HEK293 (cell line): Measurements from ENCODE around the gene NXPH2.

ENCODE experiments used
- CTCF ChIA-PET: fragments of 350-600 bp; formaldehyde crosslinking; extraction: SDS; loops from one replicate; lab custom pipeline; 2021; ENCODE audit warnings: antibody characterized with exemption; lab: Yijun Ruan, JAX
- POLR2A ChIA-PET: fragments of 300-600 bp; formaldehyde crosslinking; extraction: SDS; loops from one replicate; lab custom pipeline; 2020; ENCODE audit warnings: antibody characterized with exemption, inconsistent platforms; lab: Yijun Ruan, JAX
- H3K27ac ChIP-seq: fragments of 200-500 bp; sonication (Bioruptor generic); 2 replicates; pipeline ENCODE4 v1.5.1; 2014; ENCODE audit warnings: low read depth, low read length, control low read depth, inconsistent platforms; ENCODE audit errors: extremely low read depth
- H3K36me3 ChIP-seq, 2 experiments: fragments of 200-500 bp in 1 of 2; sonication (Bioruptor generic) in 1 of 2; 1 replicate in 1 of 2; 2 replicates in 1 of 2; pipeline ENCODE4 v1.5.1; 2014 to 2017; ENCODE audit warnings: inconsistent platforms in 2 of 2, low read length in 2 of 2; ENCODE audit not compliant: control insufficient read depth in 2 of 2, insufficient read depth in 1 of 2
- H3K4me1 ChIP-seq: fragments of 200-500 bp; sonication (Bioruptor generic); 2 replicates; pipeline ENCODE4 v1.5.1; 2014; ENCODE audit warnings: mild to moderate bottlenecking, low read length, inconsistent platforms; ENCODE audit not compliant: control insufficient read depth, insufficient read depth
- H3K4me3 ChIP-seq: 2 replicates; pipeline ENCODE4 v1.5.1; 2011; ENCODE audit warnings: low read depth, mild to moderate bottlenecking, control low read depth, low read length, moderate library complexity
- H3K9me3 ChIP-seq: fragments of 200-500 bp; sonication (Bioruptor generic); 2 replicates; pipeline ENCODE4 v1.5.1; 2014; ENCODE audit warnings: low read depth, low read length, inconsistent platforms; ENCODE audit not compliant: control insufficient read depth, insufficient read depth
- BCL11A ChIP-seq: fragments of 450-650 bp; formaldehyde crosslinking; IDR thresholded peaks from 2 replicates; pipeline ENCODE4 v1.5.1; 2016; ENCODE audit warnings: low read depth, missing biosample characterization, missing genetic modification characterization
- BCL6B ChIP-seq: fragments of 450-650 bp; formaldehyde crosslinking; IDR thresholded peaks from 2 replicates; pipeline ENCODE4 v1.5.1; 2017; ENCODE audit warnings: missing biosample characterization, missing genetic modification characterization
- FEZF1 ChIP-seq: fragments of 450-650 bp; formaldehyde crosslinking; IDR thresholded peaks from 2 replicates; pipeline ENCODE4 v1.5.1; 2016; ENCODE audit warnings: missing biosample characterization, missing genetic modification characterization
- SCRT2 ChIP-seq: fragments of 450-650 bp; formaldehyde crosslinking; IDR thresholded peaks from 2 replicates; pipeline ENCODE4 v1.5.1; 2016; ENCODE audit warnings: missing biosample characterization, missing genetic modification characterization
- SP3 ChIP-seq: fragments of 450-650 bp; formaldehyde crosslinking; IDR thresholded peaks from 2 replicates; pipeline ENCODE4 v1.5.1; 2016; ENCODE audit warnings: missing biosample characterization, missing genetic modification characterization
- ZFP69B ChIP-seq: fragments of 450-650 bp; formaldehyde crosslinking; IDR thresholded peaks from 2 replicates; pipeline ENCODE4 v1.5.1; 2016; ENCODE audit warnings: missing biosample characterization, missing genetic modification characterization
- ZNF19 ChIP-seq: fragments of 450-650 bp; formaldehyde crosslinking; IDR thresholded peaks from 2 replicates; pipeline ENCODE4; 2016; ENCODE audit warnings: missing biosample characterization, missing genetic modification characterization, low read depth
- ZNF221 ChIP-seq: fragments of 450-650 bp; formaldehyde crosslinking; IDR thresholded peaks from 2 replicates; pipeline ENCODE4 v1.5.1; 2017; ENCODE audit warnings: missing biosample characterization, missing genetic modification characterization, borderline replicate concordance
- ZNF350 ChIP-seq: fragments of 450-650 bp; formaldehyde crosslinking; IDR thresholded peaks from 2 replicates; pipeline ENCODE4 v1.5.0; 2017; ENCODE audit warnings: missing biosample characterization, mild to moderate bottlenecking, missing genetic modification characterization
- ZNF366 ChIP-seq: fragments of 450-650 bp; formaldehyde crosslinking; conservative IDR thresholded peaks from 2 replicates; pipeline ENCODE4 v1.5.1; 2016; ENCODE audit warnings: missing biosample characterization, missing genetic modification characterization
- ZNF514 ChIP-seq: fragments of 450-650 bp; formaldehyde crosslinking; IDR thresholded peaks from 2 replicates; pipeline ENCODE4 v1.5.1; 2016; ENCODE audit warnings: missing biosample characterization, missing genetic modification characterization
- ZNF549 ChIP-seq: fragments of 450-650 bp; IDR thresholded peaks from 2 replicates; pipeline ENCODE4 v1.5.1; 2018; ENCODE audit warnings: missing biosample characterization, missing genetic modification characterization, mild to moderate bottlenecking, inconsistent platforms, moderate library complexity
- ZNF677 ChIP-seq: fragments of 450-650 bp; IDR thresholded peaks from 2 replicates; pipeline ENCODE4 v1.5.0; 2018; ENCODE audit warnings: missing biosample characterization, mild to moderate bottlenecking, missing genetic modification characterization, moderate library complexity
- ZNF747 ChIP-seq: fragments of 450-650 bp; formaldehyde crosslinking; IDR thresholded peaks from 2 replicates; pipeline ENCODE4 v1.5.1; 2016; ENCODE audit warnings: missing biosample characterization, missing genetic modification characterization
- ZNF777 ChIP-seq: fragments of 450-650 bp; formaldehyde crosslinking; IDR thresholded peaks from 2 replicates; pipeline ENCODE4 v1.5.1; 2017; ENCODE audit warnings: missing biosample characterization, missing genetic modification characterization, borderline replicate concordance
- TF ChIP-seq, protein P1 (sequence below): fragments of 450-650 bp; formaldehyde crosslinking; IDR thresholded peaks from 2 replicates; pipeline ENCODE4 v1.5.1; 2016; ENCODE audit warnings: missing biosample characterization, missing genetic modification characterization, low read depth
- TF ChIP-seq, protein P2 (sequence below): IDR thresholded peaks from 2 replicates; pipeline ENCODE4 v1.6.1; 2011; ENCODE audit warnings: mild to moderate bottlenecking, low read depth, low read length, borderline replicate concordance
- TF ChIP-seq, protein P3 (sequence below): fragments of 450-650 bp; formaldehyde crosslinking; conservative IDR thresholded peaks from 2 replicates; pipeline ENCODE4 v1.5.1; 2016; ENCODE audit warnings: low read depth, missing biosample characterization, missing genetic modification characterization

Gene NXPH2

GRCh38 chr2:138652378-138652777 is 127.8 kb downstream of the NXPH2 start (continued):
- TF ChIP-seq SCRT2 (no peak), ZNF747 (tag by site-specific recombination) (no peak), ZNF677 (tag by site-specific recombination) (no peak), ZNF514 (no peak), ZNF221 (tag by site-specific recombination) (no peak), ZNF549 (tag by site-specific recombination) (no peak), FEZF1 (tag by site-specific recombination) (no peak), SP3 (tag by site-specific recombination) (no peak)
- TF ChIP-seq, protein P1, sequence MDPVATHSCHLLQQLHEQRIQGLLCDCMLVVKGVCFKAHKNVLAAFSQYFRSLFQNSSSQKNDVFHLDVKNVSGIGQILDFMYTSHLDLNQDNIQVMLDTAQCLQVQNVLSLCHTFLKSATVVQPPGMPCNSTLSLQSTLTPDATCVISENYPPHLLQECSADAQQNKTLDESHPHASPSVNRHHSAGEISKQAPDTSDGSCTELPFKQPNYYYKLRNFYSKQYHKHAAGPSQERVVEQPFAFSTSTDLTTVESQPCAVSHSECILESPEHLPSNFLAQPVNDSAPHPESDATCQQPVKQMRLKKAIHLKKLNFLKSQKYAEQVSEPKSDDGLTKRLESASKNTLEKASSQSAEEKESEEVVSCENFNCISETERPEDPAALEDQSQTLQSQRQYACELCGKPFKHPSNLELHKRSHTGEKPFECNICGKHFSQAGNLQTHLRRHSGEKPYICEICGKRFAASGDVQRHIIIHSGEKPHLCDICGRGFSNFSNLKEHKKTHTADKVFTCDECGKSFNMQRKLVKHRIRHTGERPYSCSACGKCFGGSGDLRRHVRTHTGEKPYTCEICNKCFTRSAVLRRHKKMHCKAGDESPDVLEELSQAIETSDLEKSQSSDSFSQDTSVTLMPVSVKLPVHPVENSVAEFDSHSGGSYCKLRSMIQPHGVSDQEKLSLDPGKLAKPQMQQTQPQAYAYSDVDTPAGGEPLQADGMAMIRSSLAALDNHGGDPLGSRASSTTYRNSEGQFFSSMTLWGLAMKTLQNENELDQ (tag by site-specific recombination): no peak

GRCh38 chr2:138649571-138649970 is 130.6 kb downstream of the NXPH2 start:
- TF ChIP-seq ZFP69B (tag by site-specific recombination) (no peak), ZNF777 (tag by site-specific recombination) (no peak), ZNF350 (tag by site-specific recombination) (no peak), ZNF366 (no peak), BCL11A (tag by site-specific recombination) (no peak), BCL6B (tag by site-specific recombination) (no peak), ZNF19 (no peak)
- TF ChIP-seq, protein P2, sequence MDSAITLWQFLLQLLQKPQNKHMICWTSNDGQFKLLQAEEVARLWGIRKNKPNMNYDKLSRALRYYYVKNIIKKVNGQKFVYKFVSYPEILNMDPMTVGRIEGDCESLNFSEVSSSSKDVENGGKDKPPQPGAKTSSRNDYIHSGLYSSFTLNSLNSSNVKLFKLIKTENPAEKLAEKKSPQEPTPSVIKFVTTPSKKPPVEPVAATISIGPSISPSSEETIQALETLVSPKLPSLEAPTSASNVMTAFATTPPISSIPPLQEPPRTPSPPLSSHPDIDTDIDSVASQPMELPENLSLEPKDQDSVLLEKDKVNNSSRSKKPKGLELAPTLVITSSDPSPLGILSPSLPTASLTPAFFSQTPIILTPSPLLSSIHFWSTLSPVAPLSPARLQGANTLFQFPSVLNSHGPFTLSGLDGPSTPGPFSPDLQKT: no peak
- TF ChIP-seq, protein P3, sequence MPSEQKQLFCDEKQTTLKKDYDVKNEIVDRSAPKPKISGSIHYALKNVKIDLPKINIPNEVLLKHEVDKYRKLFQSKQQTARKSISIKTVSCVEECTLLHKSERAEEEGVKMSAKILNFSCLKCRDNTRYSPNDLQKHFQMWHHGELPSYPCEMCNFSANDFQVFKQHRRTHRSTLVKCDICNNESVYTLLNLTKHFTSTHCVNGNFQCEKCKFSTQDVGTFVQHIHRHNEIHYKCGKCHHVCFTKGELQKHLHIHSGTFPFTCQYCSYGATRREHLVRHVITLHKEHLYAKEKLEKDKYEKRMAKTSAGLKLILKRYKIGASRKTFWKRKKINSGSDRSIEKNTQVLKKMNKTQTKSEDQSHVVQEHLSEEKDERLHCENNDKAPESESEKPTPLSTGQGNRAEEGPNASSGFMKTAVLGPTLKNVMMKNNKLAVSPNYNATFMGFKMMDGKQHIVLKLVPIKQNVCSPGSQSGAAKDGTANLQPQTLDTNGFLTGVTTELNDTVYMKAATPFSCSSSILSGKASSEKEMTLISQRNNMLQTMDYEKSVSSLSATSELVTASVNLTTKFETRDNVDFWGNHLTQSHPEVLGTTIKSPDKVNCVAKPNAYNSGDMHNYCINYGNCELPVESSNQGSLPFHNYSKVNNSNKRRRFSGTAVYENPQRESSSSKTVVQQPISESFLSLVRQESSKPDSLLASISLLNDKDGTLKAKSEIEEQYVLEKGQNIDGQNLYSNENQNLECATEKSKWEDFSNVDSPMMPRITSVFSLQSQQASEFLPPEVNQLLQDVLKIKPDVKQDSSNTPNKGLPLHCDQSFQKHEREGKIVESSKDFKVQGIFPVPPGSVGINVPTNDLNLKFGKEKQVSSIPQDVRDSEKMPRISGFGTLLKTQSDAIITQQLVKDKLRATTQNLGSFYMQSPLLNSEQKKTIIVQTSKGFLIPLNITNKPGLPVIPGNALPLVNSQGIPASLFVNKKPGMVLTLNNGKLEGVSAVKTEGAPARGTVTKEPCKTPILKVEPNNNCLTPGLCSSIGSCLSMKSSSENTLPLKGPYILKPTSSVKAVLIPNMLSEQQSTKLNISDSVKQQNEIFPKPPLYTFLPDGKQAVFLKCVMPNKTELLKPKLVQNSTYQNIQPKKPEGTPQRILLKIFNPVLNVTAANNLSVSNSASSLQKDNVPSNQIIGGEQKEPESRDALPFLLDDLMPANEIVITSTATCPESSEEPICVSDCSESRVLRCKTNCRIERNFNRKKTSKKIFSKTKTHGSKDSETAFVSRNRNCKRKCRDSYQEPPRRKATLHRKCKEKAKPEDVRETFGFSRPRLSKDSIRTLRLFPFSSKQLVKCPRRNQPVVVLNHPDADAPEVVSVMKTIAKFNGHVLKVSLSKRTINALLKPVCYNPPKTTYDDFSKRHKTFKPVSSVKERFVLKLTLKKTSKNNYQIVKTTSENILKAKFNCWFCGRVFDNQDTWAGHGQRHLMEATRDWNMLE (tag by site-specific recombination): no peak
- TF ChIP-seq, all 188 proteins: peak for 0
- H3K4me3 ChIP-seq: no peak overlapping the region
- H3K36me3 ChIP-seq: no peaks in the 10 kb centered on the region
- H3K9me3 ChIP-seq: no peaks in the 10 kb centered on the region
- H3K27ac ChIP-seq: no peak overlapping the region
- ChIA-PET POLR2A (no interaction called here), CTCF (no interaction called here)
- no peaks in the 10 kb centered on the region for H3K4me1 ChIP-seq
